ENCODE data around the gene ABCA7. TPM values are rescaled to one million over a fixed set of nuclear protein-coding genes. Genes with fewer than 3 reads are reported as not detected.

ABCA7 gene
- polyA plus RNA-seq, 1 donor from 2014 or later = 51.8 TPM

DNA sequence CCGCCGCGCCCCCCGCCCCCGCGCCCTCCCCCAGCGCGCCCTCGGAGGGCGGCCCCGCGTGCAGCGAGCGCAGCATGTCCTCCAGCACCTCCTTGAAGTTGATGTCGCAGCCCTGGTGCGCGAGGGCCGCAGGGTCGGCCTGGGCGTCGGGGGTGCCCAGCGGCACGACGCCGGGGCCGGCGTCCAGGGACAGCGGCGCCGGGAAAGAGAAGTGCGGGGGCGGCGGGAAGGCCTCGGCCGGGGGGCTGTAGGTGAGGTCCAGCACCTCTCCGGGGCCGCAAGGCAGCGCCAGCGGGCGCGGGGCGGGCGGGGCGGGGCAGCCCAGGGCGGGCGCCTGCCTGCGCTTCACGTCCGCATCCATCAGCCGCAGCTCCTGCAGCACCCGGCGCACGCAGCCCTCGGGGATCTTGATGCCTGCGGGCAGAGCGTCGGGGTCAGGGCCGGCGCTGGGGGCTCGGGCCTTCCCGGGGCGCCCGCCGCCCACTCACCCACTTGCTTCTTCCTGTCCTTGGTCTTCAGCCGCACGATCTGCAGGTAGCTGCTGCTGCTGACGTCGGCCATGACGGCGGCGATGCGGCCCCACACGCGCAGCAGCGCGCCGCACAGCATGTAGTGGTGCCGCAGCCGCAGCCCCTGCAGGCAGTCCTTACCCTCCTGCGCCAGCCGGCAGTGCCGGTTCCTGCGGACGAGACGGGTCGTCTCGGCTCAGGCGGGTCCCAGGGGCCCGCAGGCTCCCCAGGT lies 68.6 kb downstream of the ABCA7 start:
- Histone ChIP-seq H3K4me2 (ENCODE audit: low read length) (no peak overlapping the region), H3K79me2 (replicated peaks; ENCODE audit: insufficient read depth, low read length) (peaks cover 4% of the 10 kb centered on the region), H3K9ac (ENCODE audit: low read length) (no peak overlapping the region), H3F3A (ENCODE audit: insufficient read depth, low read length, poor library complexity, severe bottlenecking) (no peaks in the 10 kb centered on the region), H4K20me1 (ENCODE audit: insufficient read depth) (no peaks in the 10 kb centered on the region), H3K36me3 (ENCODE audit: insufficient read depth, low read length) (no peaks in the 10 kb centered on the region), H2AFZ (ENCODE audit: low read depth, low read length) (no peak overlapping the region), H3K27me3 (ENCODE audit: insufficient read depth, low read depth, low read length) (no peaks in the 10 kb centered on the region), H3K27ac (ENCODE audit: low read length) (no peak overlapping the region), H3K4me3 (ENCODE audit: low read length) (no peak overlapping the region), H3K9me3 (ENCODE audit: low read length) (no peaks in the 10 kb centered on the region), H3K9me2 (ENCODE audit: insufficient read depth, low read length) (no peaks in the 10 kb centered on the region)
- no peak for TF ChIP-seq SMC3 (conservative IDR thresholded peaks at IDR 0.05; ENCODE audit: poor library complexity)

DNA sequence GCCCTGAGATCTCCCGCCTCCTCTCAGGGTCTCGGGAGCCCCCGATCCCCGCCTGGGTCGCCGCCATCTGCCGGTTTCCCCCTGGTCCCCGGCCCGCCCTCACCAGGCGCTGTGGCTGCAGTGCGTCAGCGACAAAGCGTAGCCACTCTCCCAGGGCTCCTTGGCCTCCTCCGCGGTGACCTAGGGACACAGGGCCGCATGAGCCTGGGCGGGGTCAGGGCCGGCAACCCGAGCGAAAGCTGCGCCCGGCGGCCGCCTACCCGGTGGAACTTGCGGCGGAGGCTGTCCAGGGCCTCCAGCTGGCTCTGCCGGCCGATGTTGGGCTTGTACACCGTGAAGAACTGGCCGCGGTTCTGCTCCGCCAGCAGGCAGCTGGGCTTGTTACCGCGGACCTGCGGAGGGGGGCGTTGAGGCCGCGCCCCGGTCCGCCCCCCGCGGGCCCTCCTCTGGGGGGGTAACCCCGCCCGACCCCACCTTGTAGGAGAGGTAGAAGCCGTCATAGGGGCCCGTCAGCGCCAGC lies 69.2 kb downstream of the ABCA7 start:
- Histone ChIP-seq H3K9ac (ENCODE audit: low read length) (no peak overlapping the region), H3K9me2 (ENCODE audit: insufficient read depth, low read length) (no peaks in the 10 kb centered on the region), H3K27ac (ENCODE audit: low read length) (no peak overlapping the region), H2AFZ (ENCODE audit: low read depth, low read length) (no peak overlapping the region), H3K9me3 (ENCODE audit: low read length) (no peaks in the 10 kb centered on the region), H4K20me1 (ENCODE audit: insufficient read depth) (no peaks in the 10 kb centered on the region), H3K79me2 (replicated peaks; ENCODE audit: insufficient read depth, low read length) (peaks cover 4% of the 10 kb centered on the region), H3K4me2 (ENCODE audit: low read length) (no peak overlapping the region), H3K36me3 (ENCODE audit: insufficient read depth, low read length) (no peaks in the 10 kb centered on the region), H3K4me3 (ENCODE audit: low read length) (no peak overlapping the region), H3F3A (ENCODE audit: insufficient read depth, low read length, poor library complexity, severe bottlenecking) (no peaks in the 10 kb centered on the region), H3K27me3 (ENCODE audit: insufficient read depth, low read depth, low read length) (no peaks in the 10 kb centered on the region)
- TF ChIP-seq, protein P1, sequence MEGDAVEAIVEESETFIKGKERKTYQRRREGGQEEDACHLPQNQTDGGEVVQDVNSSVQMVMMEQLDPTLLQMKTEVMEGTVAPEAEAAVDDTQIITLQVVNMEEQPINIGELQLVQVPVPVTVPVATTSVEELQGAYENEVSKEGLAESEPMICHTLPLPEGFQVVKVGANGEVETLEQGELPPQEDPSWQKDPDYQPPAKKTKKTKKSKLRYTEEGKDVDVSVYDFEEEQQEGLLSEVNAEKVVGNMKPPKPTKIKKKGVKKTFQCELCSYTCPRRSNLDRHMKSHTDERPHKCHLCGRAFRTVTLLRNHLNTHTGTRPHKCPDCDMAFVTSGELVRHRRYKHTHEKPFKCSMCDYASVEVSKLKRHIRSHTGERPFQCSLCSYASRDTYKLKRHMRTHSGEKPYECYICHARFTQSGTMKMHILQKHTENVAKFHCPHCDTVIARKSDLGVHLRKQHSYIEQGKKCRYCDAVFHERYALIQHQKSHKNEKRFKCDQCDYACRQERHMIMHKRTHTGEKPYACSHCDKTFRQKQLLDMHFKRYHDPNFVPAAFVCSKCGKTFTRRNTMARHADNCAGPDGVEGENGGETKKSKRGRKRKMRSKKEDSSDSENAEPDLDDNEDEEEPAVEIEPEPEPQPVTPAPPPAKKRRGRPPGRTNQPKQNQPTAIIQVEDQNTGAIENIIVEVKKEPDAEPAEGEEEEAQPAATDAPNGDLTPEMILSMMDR (IDR thresholded peaks at IDR 0.05; ENCODE audit: poor library complexity, severe bottlenecking) = no peak

DNA sequence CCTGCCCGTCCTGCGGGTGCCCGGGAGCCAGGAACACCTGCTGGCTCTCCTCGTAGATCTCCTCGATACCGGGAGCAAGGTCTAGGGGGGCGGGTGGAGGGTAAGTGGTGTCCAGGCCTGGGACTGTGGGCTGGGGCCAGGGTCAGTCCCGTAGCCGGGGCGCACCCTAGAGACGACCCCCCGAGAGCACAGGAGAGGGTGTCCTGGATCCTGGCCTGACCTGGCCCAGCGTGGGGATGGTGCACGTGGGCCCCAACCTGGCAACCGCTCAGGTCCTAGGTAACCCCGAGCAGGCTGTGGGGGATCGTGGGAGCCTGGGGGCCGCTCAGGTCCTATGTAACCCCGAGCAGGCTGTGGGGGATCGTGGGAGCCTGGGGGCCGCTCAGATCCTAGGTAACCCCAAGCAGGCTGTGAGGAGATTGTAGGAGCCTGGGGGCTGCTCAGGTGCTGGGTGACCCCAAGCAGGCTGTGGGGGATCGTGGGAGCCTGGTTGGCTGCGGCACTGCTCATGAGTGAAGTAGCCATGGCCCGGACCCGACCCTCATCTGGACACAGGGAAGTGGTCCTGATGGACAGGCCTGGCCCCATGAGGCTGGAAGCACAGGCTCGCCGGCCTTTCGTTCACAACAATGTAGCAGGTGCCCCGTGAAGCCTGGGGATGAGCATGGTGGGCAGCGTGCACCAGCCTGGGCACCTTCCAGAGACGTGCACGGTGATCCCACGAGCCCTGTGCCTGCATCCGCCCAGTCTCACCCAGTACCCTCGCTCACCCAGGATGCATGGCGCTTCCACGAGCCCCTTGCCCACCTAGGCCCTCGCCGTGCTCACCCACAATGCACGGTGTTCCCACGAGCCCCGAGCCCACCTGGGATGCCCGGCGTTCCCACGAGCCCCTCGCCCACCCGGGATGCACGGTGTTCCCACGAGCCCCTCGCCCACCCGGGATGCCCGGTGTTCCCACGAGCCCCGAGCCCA lies 70.1 kb downstream of the ABCA7 start:
- no peaks in the 10 kb centered on the region for H3K27me3 ChIP-seq (ENCODE audit: insufficient read depth, low read depth, low read length)
- no peaks in the 10 kb centered on the region for H3K9me2 ChIP-seq (ENCODE audit: insufficient read depth, low read length)
- H4K20me1 ChIP-seq (ENCODE audit: insufficient read depth) = no peaks in the 10 kb centered on the region
- no peak overlapping the region for H3K4me2 ChIP-seq (ENCODE audit: low read length)
- H3F3A ChIP-seq (ENCODE audit: insufficient read depth, low read length, poor library complexity, severe bottlenecking) = no peaks in the 10 kb centered on the region
- H3K36me3 ChIP-seq (ENCODE audit: insufficient read depth, low read length) = no peaks in the 10 kb centered on the region
- no peak overlapping the region for H3K4me3 ChIP-seq (ENCODE audit: low read length)
- H2AFZ ChIP-seq (ENCODE audit: low read depth, low read length) = no peak overlapping the region
- H3K9me3 ChIP-seq (ENCODE audit: low read length) = no peaks in the 10 kb centered on the region
- no peak overlapping the region for H3K27ac ChIP-seq (ENCODE audit: low read length)
- H3K9ac ChIP-seq (ENCODE audit: low read length) = no peak overlapping the region
- TF ChIP-seq SMC3 (conservative IDR thresholded peaks at IDR 0.05; ENCODE audit: poor library complexity) (no peak), EZH2 (IDR thresholded peaks at IDR 0.05; ENCODE audit: borderline replicate concordance, insufficient read depth, low read length, poor library complexity, severe bottlenecking) (no peak)
- TF ChIP-seq, protein P1 (IDR thresholded peaks at IDR 0.05; ENCODE audit: poor library complexity, severe bottlenecking) = no peak
- H3K79me2 ChIP-seq (replicated peaks; ENCODE audit: insufficient read depth, low read length) = peaks cover 4% of the 10 kb centered on the region
